Neural progenitor cell (in vitro differentiated cells): ENCODE data around the gene TMEM33.

Source experiments
- CTCF ChIP-seq: fragments of 200-600 bp; sonication (generic); IDR thresholded peaks from 2 replicates; pipeline ENCODE4 v1.5.1; 2017; ENCODE audit warnings: antibody characterized with exemption, mild to moderate bottlenecking
- EZH2 ChIP-seq: fragments of 200-600 bp; sonication (generic); IDR thresholded peaks from 2 replicates; pipeline ENCODE4 v1.6.1; 2017; ENCODE audit warnings: antibody characterized with exemption, mild to moderate bottlenecking, moderate library complexity
- EZH2phosphoT487 ChIP-seq: fragments of 200-600 bp; sonication (generic); IDR thresholded peaks from 2 replicates; pipeline ENCODE4 v1.6.1; 2017; ENCODE audit warnings: antibody characterized with exemption

- TF ChIP-seq CTCF: no peak
- TF ChIP-seq EZH2: no peak
- TF ChIP-seq EZH2phosphoT487: no peak
Measured at GRCh38 chr4:41896648-41897047, 38.6 kb upstream of the TMEM33 start.
